Nephron progenitor cell (in vitro differentiated cells): Measurements from ENCODE around the gene KCNJ15.

Experiments used
- DNase-seq: peaks from one replicate; pipeline ENCODE4 v3.0.0; 2021
- H3K27ac Mint-ChIP-seq: 2 replicates; pipeline ENCODE4 v1.8.0; 2021; ENCODE audit warnings: mild to moderate bottlenecking, moderate library complexity, mixed read lengths
- H3K27me3 Mint-ChIP-seq: 2 replicates; pipeline ENCODE4 v1.8.0; 2021; ENCODE audit warnings: mild to moderate bottlenecking, low read depth, mixed read lengths; ENCODE audit not compliant: poor library complexity
- H3K36me3 Mint-ChIP-seq: 2 replicates; pipeline ENCODE4 v1.8.0; 2021; ENCODE audit warnings: low read depth, mixed read lengths
- H3K4me1 Mint-ChIP-seq: 2 replicates; pipeline ENCODE4 v1.8.0; 2021; ENCODE audit warnings: mixed read lengths
- H3K4me3 Mint-ChIP-seq: 2 replicates; pipeline ENCODE4 v1.8.0; 2021; ENCODE audit warnings: mild to moderate bottlenecking, moderate library complexity, mixed read lengths
- H3K9me3 Mint-ChIP-seq: 2 replicates; pipeline ENCODE4 v1.8.0; 2021; ENCODE audit warnings: mild to moderate bottlenecking, moderate library complexity, mixed read lengths
- TF ChIP-seq, protein P1 (sequence below): fragments of 200-600 bp; sonication (generic); IDR thresholded peaks from 2 replicates; pipeline ENCODE4 v1.5.0; 2021; ENCODE audit warnings: antibody characterized with exemption

The KCNJ15 gene

DNA sequence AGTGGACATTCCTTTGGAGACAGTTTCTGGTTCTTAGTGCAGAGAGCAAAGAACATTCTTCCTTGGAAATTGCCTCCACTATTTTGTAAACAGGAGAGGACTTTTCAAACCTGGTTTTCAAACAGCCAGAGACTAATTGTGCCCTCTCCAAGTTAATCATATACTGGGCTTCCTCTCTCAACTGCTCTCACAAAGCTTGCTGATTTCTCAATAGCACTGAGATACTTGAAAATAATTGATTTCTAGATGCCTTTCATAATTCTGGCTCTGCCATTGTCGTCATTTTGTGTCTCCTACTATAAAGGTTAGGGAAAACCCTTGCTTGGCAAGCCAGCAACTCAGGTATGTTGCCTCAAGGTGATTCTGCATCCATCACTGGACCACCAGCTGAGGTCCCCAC is 56.0 kb downstream of the KCNJ15 start:
- TF ChIP-seq, protein P1, sequence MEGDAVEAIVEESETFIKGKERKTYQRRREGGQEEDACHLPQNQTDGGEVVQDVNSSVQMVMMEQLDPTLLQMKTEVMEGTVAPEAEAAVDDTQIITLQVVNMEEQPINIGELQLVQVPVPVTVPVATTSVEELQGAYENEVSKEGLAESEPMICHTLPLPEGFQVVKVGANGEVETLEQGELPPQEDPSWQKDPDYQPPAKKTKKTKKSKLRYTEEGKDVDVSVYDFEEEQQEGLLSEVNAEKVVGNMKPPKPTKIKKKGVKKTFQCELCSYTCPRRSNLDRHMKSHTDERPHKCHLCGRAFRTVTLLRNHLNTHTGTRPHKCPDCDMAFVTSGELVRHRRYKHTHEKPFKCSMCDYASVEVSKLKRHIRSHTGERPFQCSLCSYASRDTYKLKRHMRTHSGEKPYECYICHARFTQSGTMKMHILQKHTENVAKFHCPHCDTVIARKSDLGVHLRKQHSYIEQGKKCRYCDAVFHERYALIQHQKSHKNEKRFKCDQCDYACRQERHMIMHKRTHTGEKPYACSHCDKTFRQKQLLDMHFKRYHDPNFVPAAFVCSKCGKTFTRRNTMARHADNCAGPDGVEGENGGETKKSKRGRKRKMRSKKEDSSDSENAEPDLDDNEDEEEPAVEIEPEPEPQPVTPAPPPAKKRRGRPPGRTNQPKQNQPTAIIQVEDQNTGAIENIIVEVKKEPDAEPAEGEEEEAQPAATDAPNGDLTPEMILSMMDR, result no peak
- H3K9me3 Mint-ChIP-seq, result peaks cover 16% of the 10 kb centered on the region
- H3K4me3 Mint-ChIP-seq, result no peak overlapping the region
- H3K36me3 Mint-ChIP-seq, result no peaks in the 10 kb centered on the region
- peaks cover 68% of the 10 kb centered on the region for H3K4me1 Mint-ChIP-seq
- no peak overlapping the region for H3K27ac Mint-ChIP-seq
- no peak for DNase-seq
- no peaks in the 10 kb centered on the region for H3K27me3 Mint-ChIP-seq

DNA sequence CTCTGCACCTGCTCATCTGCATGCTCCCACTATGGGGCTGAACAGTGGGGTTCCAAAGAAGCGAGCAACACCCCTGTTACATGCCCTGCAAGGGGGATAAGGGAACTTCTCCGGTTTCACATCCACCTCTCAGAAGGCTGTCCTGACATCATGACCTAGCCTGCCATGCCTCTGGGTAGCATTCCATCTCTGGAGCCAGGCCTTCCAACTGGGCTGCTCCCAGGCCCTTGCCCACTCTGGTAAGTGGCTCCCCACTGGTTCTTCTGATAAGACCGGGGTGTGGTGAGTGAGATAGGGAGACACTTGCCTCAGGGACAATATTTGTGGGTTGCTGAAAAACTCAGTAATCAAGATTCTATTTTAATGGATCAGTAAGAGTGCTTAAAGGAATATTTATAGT is 57.8 kb downstream of the KCNJ15 start:
- peaks cover 3% of the 10 kb centered on the region for H3K27me3 Mint-ChIP-seq
- peaks cover 67% of the 10 kb centered on the region for H3K4me1 Mint-ChIP-seq
- H3K36me3 Mint-ChIP-seq, result no peaks in the 10 kb centered on the region
- TF ChIP-seq, protein P1, result no peak
- DNase-seq, result no peak
- peak overlapping the region; percentile 72 for H3K27ac Mint-ChIP-seq
- H3K4me3 Mint-ChIP-seq, result peak overlapping the region; percentile 32
- H3K9me3 Mint-ChIP-seq, result peaks cover 14% of the 10 kb centered on the region

DNA sequence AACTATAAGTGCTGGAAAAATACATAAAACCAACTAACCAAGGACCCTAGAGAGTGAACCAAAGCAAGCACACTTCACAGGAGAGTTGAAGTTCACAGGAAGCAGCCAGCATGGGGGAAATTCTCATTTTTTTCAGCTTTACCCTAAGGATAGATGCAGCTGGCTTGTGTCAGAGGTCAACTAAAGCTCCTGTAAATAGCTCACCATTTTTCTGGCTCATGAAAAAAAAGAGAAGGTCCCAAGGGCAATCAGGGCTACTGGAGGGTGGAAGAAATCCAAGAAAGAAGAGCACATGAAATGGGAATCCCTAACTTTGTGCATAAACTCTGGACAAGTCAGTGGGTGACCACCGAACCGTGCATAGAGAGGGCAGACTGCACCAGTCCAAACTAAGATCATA is 58.3 kb downstream of the KCNJ15 start:
- Mint-ChIP-seq H3K4me1 (peaks cover 66% of the 10 kb centered on the region), H3K9me3 (peaks cover 14% of the 10 kb centered on the region), H3K27me3 (peaks cover 3% of the 10 kb centered on the region), H3K36me3 (no peaks in the 10 kb centered on the region), H3K27ac (peak overlapping the region; percentile 72), H3K4me3 (peak overlapping the region; percentile 32)
- TF ChIP-seq, protein P1, result no peak
- DNase-seq, result peak; percentile 45

DNA sequence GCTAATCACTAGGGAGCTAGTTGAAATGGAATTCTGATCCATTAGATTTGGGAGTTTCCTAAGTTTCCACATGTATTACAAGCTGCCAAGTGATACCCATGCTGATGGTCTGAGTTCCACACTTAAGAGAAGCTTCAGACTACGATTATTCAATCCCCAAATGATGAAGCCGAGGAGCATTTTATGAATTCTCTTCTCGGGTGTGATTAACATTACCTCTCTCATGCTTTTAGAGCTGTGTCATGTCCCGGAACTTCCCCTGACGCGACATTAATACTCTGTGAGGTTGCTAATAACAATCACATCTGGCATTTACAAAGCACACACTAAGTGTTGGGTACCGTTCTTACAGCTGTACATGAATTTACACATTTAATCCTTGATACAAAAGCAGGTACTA is 63.0 kb downstream of the KCNJ15 start:
- Mint-ChIP-seq H3K4me3 (no peak overlapping the region), H3K27me3 (peaks cover 6% of the 10 kb centered on the region), H3K9me3 (peaks cover 8% of the 10 kb centered on the region), H3K4me1 (peaks cover 62% of the 10 kb centered on the region), H3K27ac (no peak overlapping the region), H3K36me3 (peaks cover 4% of the 10 kb centered on the region)
- no peak for DNase-seq
- TF ChIP-seq, protein P1, result no peak

DNA sequence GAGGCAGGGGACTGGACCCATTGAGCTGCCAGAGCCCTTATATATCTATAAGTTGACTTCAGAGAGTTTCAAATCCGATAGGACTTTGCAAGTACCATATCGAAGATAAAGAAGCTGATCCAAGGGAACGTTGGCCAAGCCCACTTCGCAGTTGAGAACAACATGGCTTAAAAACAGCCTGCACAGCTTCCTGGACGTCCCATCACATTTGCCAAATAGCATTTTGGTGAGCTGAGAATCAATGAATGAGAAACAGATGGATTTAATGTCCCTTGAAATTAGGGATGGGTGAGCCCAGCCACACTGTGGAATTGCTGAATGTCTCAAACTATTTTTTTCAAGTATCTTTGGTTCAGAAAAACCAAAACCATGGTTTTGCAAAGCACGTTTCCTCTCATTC is 64.8 kb downstream of the KCNJ15 start:
- peaks cover 8% of the 10 kb centered on the region for H3K9me3 Mint-ChIP-seq
- no peak overlapping the region for H3K4me3 Mint-ChIP-seq
- TF ChIP-seq, protein P1, result no peak
- no peak overlapping the region for H3K27ac Mint-ChIP-seq
- peaks cover 65% of the 10 kb centered on the region for H3K4me1 Mint-ChIP-seq
- H3K27me3 Mint-ChIP-seq, result peaks cover 6% of the 10 kb centered on the region
- H3K36me3 Mint-ChIP-seq, result peaks cover 4% of the 10 kb centered on the region
- no peak for DNase-seq

DNA sequence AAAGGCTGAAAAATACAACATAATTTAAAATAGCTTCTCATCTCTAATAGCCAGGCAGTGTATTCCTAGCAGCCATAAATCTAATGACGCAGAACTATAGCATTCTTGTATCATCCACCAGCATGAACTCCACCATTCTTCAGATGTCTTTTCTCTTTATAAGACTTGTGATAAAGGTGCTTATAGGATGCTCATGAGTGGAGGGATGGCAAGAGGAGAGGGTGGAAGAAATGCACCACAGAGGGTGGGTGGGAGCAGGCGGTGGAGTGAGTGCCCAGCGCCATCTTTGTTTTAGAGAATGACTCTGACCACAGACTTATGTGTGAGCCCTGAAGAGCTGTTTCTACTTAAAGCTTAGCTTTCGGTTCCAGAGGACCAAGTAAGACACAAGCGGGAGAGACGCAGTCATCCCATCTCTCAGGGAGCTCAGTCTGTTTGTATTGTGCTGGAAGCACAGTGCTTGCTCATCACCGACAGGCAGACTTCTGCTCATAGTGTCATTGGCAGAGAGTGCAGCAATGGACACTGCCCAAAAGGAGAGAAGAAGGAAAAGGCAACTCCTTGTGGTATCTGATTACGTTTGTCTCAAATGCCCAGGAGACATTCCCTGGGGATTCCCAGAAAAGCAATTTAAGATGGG is 65.6 kb downstream of the KCNJ15 start:
- H3K4me1 Mint-ChIP-seq, result peaks cover 74% of the 10 kb centered on the region
- TF ChIP-seq, protein P1, result no peak
- peak overlapping the region; percentile 97 for H3K27ac Mint-ChIP-seq
- DNase-seq, result no peak
- H3K9me3 Mint-ChIP-seq, result peaks cover 8% of the 10 kb centered on the region
- peaks cover 4% of the 10 kb centered on the region for H3K36me3 Mint-ChIP-seq
- H3K4me3 Mint-ChIP-seq, result no peak overlapping the region
- peaks cover 6% of the 10 kb centered on the region for H3K27me3 Mint-ChIP-seq
